Astrocyte of the spinal cord (primary cell): ENCODE measurements around the gene TSHR.
A peak's percentile ranks its signal among the peaks of the same experiment; 100 is the strongest.

ENCODE experiments used
- DNase-seq: peaks from one replicate; pipeline ENCODE4 v3.0.0; 2011; ENCODE audit warnings: low read depth, low spot score
- H3K4me3 ChIP-seq: 2 replicates; pipeline ENCODE4 v1.5.1; 2011; ENCODE audit warnings: low read depth, mild to moderate bottlenecking, low read length, moderate library complexity
- CTCF ChIP-seq: IDR thresholded peaks from 2 replicates; pipeline ENCODE4 v1.5.1; 2012; ENCODE audit warnings: low read depth, mild to moderate bottlenecking, low read length, inconsistent platforms
- in situ Hi-C: cut with HindIII; loops from 2 replicates; pipeline ENCODE4 v1.10.0; 2017; ENCODE audit warnings: low sequenced_read_pairs

TSHR gene

GRCh38 chr14:80958226-80958625, 2.8 kb downstream of the TSHR start:
- no peak for DNase-seq
- in situ Hi-C loops: no loop called here
- no peak overlapping the region for H3K4me3 ChIP-seq
- no peak for TF ChIP-seq CTCF

- in situ Hi-C loops: no loop called here
- no peak overlapping the region for H3K4me3 ChIP-seq
- no peak for TF ChIP-seq CTCF
- DNase-seq: no peak
Measured at GRCh38 chr14:80958939-80959338, 3.5 kb downstream of the TSHR start.

- DNase-seq: no peak
- in situ Hi-C loops: no loop called here
- no peak overlapping the region for H3K4me3 ChIP-seq
- TF ChIP-seq CTCF: no peak
Measured at GRCh38 chr14:80959496-80959895, 4.1 kb downstream of the TSHR start.

- H3K4me3 ChIP-seq: no peak overlapping the region
- in situ Hi-C loops: no loop called here
- no peak for DNase-seq
- no peak for TF ChIP-seq CTCF
Measured at GRCh38 chr14:80965037-80965436, 9.6 kb downstream of the TSHR start.

GRCh38 chr14:80973931-80974641, 18.7 kb downstream of the TSHR start:
- in situ Hi-C loops: no loop called here
- peak; percentile 66 for DNase-seq
- no peak for TF ChIP-seq CTCF
- no peak overlapping the region for H3K4me3 ChIP-seq

- TF ChIP-seq CTCF: no peak
- H3K4me3 ChIP-seq: no peak overlapping the region
- DNase-seq: peak; percentile 3
- in situ Hi-C loops: no loop called here
Measured at GRCh38 chr14:80974679-80975078, 19.3 kb downstream of the TSHR start.
